M059J (cell line): ENCODE measurements around the gene GPR82. TPM values are rescaled to one million over a fixed set of nuclear protein-coding genes. Genes with fewer than 3 reads are reported as not detected.
"Not testable (repeated sequence)": the region's sequence is repeated elsewhere in the genome, so short reads cannot be mapped to it uniquely, and the experiment has no call there.

Experiments
- DNase-seq: peaks from one replicate; pipeline ENCODE4 v3.0.0-alpha.2; 2012; ENCODE audit warnings: low read depth
- total RNA-seq: library from RNA; depleted of rRNA; stranded (reverse); fragments of >200 nt; shearing (Covaris generic); gene quantifications from 2 replicates; pipeline ENCODE4 v1.2.3, GENCODE V29; 2014

GPR82 gene
- total RNA-seq, 1 experiment from 2014 or later, result not detected

DNA sequence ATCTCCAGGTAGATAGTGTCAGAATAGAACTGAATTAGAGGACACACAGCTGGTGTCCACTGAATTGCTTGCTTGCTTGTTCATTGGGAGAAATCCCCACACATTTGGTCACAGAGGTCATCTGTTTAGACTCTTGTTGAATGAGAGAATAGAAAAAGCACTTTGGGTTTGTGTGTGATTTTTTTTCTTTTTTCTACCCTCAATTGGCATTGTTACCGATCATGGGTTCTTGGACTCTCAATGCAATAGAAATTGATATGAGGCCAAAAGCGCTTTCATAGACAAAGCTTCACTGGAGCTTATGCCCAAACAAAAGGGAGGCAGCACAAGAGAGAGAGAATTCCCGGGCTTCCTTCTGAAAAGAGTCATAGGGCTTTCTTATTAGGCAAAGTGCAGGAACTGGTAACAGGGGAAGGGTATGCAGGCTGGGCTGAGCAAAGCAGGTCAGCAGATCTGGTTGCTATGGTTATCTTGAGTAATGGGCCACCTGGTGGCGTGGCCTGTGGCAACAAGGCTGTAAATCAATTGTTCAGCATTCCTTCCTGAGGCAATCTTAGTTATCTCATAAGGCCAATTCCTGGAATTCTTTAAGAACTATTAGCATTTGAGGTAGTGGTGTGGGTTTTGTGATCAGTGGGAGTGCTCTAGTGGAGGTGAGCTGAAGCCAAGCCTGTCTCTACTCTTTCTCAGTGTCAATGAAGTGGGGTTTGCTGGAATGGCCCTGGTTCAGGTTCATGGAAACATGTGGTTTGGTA is 5.3 kb upstream of the GPR82 start:
- DNase-seq, result peak; percentile 16

DNA sequence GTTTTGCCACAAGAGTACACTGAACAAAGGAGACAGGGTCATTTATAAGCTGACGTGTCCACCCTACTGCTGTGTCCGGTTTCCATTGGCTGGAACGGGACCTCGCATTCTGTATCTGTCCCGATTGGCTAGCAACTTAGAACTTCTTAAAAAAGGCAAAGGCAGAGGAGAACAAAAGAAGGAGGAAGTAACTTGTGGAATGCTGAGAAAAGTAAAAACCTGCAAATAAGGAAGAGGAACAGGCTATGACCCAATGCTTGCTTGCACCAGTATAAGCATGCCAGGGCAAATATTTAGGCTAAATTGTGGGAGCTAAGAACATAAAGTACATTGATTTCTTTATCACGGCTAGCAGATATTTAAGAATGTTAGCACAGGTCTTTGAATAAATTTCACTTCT is 4.4 kb upstream of the GPR82 start:
- DNase-seq, result not testable (repeated sequence)

DNA sequence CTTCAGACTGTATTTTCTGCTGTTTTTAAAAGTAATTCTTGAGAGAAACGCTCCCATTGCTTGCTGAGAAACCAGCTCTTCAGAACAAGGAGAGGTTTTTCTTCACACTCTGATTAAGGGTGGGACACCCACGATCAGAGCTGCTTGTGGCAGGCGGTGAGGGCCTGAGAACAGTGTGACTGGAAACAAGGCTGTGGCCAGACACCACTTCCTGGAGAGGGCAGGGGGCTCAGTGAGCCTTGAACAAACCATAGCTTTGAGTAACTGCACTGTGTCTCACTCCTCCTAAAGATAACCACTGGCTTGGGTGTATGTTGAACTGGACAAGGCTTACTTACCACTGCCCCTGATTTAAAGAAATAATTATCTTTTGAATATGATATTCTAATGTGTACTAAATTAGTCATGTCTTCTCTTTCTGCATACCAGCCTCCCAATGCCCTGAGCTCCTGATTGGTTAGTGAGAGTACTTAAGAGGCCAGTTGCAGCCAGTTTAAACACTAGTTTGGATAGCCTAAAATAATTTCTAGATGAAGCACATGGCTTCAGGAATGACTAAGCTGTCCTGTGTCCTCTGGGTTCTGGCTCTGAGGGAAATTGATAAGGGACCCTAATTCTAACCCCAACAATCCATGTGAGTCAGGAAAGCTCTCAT is 3.7 kb upstream of the GPR82 start:
- no peak for DNase-seq

DNA sequence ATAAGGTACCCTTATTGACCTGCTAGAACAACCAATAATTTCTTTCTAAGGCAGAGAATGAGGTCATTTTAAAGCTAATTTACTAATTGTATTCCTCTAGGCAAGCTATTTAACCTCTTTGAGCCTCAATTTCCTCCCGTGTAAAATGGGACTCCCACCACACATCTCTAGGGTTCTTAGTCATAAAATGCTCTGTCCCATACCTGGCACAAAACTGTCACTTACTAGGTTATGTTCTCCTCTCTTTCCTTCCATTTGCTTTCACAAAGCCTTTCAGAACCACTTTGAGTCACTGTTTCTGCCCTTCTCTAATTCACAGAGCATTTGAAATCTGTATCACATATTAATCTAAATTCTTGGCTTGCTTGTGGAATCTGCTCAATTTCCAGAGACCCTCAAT is 2.4 kb upstream of the GPR82 start:
- no peak for DNase-seq

DNA sequence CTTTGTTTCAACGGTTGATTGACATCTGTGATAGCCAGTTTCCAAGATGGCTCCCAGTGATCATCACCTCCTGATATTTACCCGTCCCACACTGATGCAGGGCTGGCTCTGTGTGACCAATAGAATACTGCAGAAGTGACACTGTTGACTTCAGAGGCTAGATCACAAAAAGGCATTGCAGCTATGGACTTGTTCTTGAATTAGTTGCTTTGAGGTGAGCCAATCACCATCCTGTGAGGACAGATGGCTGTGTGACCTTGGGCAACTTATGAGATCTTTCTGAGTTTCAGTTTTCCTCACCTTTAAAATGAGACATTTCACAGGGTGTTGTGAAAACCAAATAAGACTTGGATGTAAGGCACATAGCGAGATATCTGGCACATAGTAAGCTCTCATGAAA is 1.8 kb upstream of the GPR82 start:
- no peak for DNase-seq

DNA sequence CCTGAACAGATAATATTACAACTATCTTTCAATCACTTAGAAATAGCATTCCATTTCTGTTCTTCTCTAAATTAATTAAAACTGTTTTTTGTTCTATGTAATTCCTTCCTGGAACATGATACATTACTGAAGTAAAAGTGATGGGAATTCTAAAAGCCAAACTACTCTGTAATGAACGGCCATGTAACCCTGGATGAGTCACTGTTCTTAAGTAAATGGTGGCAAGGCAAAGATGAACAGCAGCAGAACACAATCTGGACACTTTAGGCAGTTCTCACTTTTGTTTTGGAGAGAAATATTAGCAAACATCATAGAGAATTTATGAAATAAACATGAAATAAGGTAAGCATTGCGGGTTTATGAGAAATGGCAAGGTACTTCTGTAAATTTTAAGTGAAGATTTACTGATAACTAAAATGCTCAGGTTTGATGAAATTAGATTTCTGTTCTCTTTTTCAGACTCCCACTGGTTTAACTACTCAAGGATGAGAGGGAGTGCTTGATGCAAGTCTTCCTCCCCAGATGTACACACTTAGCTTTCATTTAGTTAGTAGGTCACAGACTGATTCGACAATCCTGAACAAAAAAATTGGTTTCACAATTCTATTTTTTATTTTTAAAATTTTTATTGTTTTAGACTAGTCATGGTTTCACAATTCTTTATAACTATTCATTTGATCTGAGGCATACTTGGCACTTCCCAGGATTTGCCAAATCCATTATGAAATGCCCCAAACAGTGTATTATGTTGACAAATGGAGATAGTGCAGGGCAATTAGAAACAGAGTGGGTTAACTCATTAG is 964 bp upstream of the GPR82 start:
- peak; percentile 3 for DNase-seq

DNA sequence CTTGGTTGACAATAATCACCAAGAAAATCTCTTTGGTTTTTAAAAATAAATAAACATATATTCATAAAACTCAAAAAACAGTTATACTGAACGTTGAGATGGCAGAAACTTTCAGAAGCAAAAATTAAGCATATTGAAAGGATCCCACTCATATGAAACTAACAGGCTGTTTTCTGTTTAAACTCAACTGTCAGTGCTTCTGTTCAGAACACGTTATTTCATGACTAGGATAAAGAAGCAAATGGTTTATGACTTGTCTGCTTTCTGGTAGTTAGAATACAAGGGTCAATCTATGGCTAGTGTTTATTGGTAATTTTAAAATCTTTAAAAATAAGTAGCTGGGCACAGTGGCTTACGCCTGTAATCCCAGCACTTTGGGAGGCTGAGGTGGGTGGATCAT is 4.1 kb downstream of the GPR82 start:
- no peak for DNase-seq

DNA sequence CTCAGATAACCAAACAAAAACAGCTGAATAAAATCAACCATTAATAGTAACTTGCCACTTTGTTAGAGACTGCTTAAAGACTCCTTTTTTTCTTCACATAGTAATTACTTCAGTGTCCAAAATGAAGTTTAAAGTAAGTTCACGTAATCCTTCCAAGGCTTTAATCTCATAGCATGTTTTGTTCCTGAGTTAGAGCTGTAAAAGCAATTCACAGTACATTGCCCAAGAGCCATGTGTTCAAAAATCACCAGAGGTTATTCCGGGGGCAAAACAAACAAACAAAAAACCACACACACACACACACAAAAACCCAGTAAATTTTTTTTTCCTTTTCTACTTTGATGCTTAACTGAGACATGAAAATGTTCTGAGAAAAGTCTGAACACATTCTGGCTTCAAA is 6.1 kb downstream of the GPR82 start:
- DNase-seq, result peak; percentile 9

DNA sequence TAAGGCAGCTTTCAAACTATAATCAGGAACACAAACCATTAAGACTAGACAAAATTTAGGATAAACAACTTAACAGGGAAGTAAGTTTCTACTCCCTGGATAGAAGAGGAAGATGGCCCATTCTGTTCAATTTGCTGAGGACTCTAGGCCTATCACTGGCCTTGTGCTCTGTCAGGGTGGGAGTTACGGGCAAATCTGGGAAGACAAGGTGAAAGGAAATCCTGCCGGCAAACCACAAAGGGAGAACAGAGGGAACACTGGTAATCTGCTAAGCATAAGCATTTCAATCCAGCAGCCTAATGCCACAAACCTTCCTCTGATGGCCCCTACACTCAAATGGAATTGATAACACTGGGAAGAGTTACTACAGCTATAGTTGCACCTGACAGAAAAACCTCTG is 8.3 kb downstream of the GPR82 start:
- DNase-seq, result no peak

DNA sequence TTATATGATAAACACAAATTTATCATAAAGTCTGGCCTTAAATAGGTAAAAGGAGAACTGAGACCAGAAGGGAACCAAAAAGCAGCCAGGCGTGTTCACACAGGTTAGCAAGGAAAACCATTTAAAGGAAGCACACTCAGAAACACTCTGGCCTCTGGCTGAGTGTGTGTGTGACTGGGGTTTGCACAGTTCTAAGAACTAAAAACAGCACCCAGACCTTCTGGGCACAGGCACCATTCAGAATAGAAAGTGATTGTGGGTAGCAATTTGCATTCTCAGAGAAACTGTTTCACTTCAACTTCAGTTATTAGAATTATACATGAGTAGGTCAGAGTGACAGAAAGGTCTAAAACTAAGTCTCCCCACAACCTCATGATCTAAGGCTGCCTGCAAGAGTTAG is 10.0 kb downstream of the GPR82 start:
- DNase-seq, result no peak

DNA sequence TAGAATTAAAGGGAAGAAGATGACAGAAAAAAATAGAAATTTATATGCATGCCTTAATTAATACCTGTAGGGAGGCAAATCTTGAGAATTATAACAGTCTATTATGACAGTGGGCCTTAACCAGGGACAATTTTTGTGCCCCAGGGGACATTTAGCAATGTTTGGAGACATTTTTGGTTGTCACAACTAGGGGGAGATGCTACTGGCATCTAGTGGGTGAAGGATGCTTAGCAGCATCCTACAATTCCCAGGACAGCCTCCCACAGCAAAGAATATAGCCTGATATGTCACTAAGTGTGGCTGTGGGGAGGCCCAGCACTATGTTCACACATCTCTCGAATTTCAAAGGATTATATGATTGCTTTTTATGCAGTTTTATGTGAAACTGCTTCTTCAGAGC is 10.5 kb downstream of the GPR82 start:
- peak; percentile 37 for DNase-seq

DNA sequence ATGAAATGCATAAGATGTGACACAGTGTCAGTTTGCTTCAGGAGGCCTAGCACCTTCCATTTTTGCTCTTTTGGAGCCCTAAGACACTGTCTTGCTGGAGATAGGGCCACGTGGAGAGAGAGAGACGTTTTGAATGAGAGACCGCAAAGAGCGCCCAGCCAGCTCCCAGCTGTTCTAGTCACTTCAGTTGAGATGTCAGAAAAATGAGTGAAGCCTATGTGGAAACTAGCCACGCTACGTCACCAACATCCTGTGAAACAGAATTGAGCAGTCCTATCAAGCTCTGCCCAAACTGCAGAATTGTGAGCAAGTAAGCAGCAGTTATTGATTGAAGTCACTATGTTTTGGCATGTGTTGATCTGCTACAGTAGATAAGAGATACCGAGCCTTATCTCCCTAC is 13.1 kb downstream of the GPR82 start:
- no peak for DNase-seq

DNA sequence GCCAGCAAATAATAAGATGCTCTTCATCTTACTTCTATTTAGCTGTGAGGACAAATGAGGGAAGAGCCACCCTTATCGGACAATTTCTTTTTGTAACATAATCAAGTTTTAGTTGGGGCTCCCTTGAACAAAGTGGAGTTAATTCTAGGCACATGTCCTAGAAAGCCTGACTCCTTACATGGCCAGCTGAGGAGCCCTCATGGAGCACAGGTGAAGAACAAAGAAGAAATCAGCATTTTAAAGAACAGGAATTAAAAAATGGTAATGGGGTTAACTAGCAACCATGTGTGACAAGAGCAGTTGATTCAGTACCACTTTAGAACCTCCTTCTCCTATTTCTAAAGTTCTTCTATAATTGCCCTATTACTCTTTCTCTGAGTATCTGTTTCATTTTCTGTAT is 15.9 kb downstream of the GPR82 start:
- no peak for DNase-seq

DNA sequence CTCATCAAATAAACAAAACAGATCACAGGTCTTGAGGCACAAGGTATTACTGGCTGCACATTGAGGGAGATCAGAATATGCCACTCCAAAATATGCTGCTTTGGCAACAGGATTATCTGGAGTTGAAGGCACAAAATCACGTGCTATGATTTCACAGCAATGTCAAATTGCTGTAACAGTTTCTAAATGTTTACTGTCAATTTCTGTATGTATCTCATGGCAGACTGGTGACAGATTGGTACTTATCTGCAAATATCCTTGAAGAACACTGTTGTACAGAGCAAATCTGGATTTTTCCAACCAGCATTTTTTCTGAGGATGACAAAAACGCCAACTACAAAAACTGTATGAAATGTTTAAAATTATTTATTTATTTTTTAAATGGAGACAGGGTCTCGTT is 26.7 kb downstream of the GPR82 start:
- DNase-seq, result no peak

DNA sequence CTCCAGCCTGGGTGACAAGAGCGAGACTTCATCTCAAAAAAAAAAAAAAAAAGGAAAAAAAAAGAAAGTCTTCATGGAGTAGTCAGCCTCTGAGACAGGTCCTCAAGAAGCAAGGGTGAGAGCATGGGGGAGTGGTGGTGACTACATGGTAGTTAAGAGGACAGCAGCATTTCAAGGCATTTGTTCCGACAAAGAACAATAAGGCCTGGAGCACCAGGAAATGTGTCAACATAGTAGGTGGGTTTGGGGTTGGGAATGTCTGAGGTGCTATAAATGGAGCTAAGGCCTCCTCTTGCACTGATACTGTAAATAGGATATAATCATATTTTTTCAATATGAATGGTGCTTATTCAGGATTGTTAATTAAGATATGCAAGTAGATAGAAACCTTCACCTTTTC is 34.4 kb downstream of the GPR82 start:
- DNase-seq, result no peak

DNA sequence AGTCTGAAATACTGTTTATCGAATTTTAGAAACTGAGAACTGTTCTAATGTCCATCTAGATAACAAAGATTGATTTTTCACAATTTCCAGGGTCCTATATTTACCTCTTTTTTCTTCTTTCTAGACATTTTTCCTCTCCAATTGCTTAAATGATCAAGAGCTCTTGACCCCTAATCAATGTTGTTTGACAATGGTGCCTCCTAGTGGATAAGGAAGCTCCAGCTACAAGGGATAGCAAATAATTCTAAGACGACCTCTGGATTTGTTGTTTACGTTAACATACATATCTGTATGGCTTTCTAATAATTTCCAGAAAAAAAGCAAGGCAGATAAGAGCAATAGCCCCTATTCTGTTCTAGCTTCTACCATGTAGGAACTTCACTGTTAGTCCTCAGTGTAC is 35.8 kb downstream of the GPR82 start:
- DNase-seq, result peak; percentile 12

DNA sequence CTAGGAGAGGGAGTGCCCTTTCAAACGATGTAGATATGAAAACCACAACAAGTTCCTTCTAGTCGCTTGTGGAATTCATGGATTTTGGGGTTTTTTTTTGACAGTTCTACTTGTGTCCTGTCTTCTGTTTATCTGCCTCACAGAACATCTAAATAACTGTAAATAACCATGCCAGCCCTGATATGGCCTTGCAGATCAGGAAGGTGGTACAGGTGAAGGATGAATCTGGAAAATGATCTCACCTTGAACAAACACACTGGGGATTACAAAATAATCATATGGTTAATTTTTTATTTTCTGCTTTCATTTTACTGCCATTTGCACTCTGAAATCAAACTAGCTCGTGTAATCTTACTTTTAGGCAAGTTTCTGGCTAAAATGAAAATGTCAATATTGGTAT is 37.2 kb downstream of the GPR82 start:
- no peak for DNase-seq

DNA sequence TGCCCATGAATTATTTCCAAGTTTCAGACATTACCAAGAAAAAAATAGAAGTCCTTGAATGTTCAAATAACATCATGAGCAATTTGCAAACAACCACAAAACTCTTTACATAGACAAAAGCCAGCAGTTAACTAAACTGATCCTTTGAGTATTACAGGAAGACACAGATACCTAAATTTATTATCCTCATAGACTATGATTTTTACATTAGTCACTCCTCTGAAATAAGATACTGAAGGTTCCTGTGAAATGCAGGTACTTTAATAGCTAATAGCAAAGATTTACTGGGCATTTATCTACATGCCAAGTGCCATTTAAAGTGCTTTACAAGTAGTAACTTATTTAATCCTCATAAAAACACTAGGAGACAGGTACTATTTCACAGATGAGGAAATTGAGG is 37.7 kb downstream of the GPR82 start:
- DNase-seq, result no peak

DNA sequence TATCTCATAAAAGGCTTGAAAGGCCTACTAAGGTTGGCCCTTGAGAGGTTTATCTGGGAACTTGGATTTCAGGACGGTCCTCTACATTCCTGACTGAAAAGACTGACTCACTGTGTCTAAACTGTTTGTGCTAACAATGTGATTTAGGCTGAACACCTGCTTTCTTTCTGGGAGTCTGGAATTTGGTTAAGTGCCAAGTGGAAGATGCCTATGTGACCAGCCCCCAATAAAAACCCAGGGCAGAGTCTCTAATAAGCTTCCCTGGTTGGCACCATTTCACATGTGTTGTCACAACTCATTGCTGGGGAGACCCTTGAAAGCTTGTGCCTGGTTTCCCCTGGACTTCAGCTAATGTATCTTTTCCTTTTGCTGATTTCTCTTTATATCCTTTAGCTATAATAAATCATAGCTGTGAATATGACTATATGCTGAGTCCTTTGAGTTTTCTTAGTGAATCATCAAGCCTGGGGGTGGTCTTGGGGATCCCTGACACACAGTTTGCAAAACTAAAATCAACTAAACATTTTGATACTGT is 55.1 kb downstream of the GPR82 start:
- DNase-seq, result peak; percentile 86
